OCI-LY1 (cell line): Measurements from ENCODE around the gene LZTFL1.

Source experiments
- H2AFZ ChIP-seq: fragments of 200-600 bp; sonication (generic), shearing (Covaris generic); 2 replicates; pipeline ENCODE4 v1.6.0; 2014; ENCODE audit warnings: antibody characterized with exemption, mild to moderate bottlenecking, low read length
- H3F3A ChIP-seq: fragments of 200-600 bp; sonication (generic), shearing (Covaris generic); 2 replicates; pipeline ENCODE4 v1.6.0; 2014; ENCODE audit warnings: mild to moderate bottlenecking, antibody characterized with exemption, low read length, moderate library complexity; ENCODE audit not compliant: insufficient read depth
- H3K27ac ChIP-seq: fragments of 200-600 bp; sonication (generic); 2 replicates; pipeline ENCODE4 v1.5.1; 2014; ENCODE audit warnings: low read length, mixed run types, mild to moderate bottlenecking, low read depth; ENCODE audit not compliant: poor library complexity, severe bottlenecking
- H3K27me3 ChIP-seq: fragments of 200-600 bp; sonication (generic); 2 replicates; pipeline ENCODE4 v1.6.0; 2014; ENCODE audit warnings: antibody characterized with exemption, mild to moderate bottlenecking, low read length, moderate library complexity; ENCODE audit not compliant: insufficient read depth
- H3K36me3 ChIP-seq: fragments of 200-600 bp; sonication (generic); 2 replicates; pipeline ENCODE4 v1.6.1; 2014; ENCODE audit warnings: mild to moderate bottlenecking, antibody characterized with exemption, low read length, moderate library complexity, mixed read lengths; ENCODE audit not compliant: insufficient read depth
- H3K4me1 ChIP-seq: fragments of 200-600 bp; sonication (generic); 2 replicates; pipeline ENCODE4 v1.5.1; 2014; ENCODE audit warnings: mild to moderate bottlenecking, low read length, moderate library complexity; ENCODE audit not compliant: insufficient read depth, severe bottlenecking
- H3K4me2 ChIP-seq: fragments of 200-600 bp; sonication (generic), shearing (Covaris generic); 2 replicates; pipeline ENCODE4 v1.6.1; 2014; ENCODE audit warnings: low read length
- H3K4me3 ChIP-seq: fragments of 200-600 bp; sonication (generic); 2 replicates; pipeline ENCODE4 v1.5.1; 2014; ENCODE audit warnings: low read length, low read depth, mild to moderate bottlenecking, mixed read lengths; ENCODE audit not compliant: poor library complexity, severe bottlenecking
- H3K79me2 ChIP-seq: fragments of 200-600 bp; shearing (Covaris generic); 2 replicates; pipeline ENCODE4 v1.6.1; 2016; ENCODE audit warnings: mixed run types, low read length, mixed read lengths; ENCODE audit not compliant: insufficient read depth
- H3K9ac ChIP-seq: fragments of 200-600 bp; sonication (generic), shearing (Covaris generic); 2 replicates; pipeline ENCODE4 v1.6.1; 2014; ENCODE audit warnings: mild to moderate bottlenecking, low read length, mixed read lengths
- H3K9me2 ChIP-seq: fragments of 200-600 bp; sonication (generic), shearing (Covaris generic); 2 replicates; pipeline ENCODE4 v1.6.1; 2014; ENCODE audit warnings: low read depth, mild to moderate bottlenecking, low read length, mixed read lengths
- H3K9me3 ChIP-seq: fragments of 200-600 bp; shearing (Covaris generic); 2 replicates; pipeline ENCODE4 v1.6.1; 2014; ENCODE audit warnings: low read length, mixed read lengths
- H4K20me1 ChIP-seq: fragments of 200-600 bp; sonication (generic), shearing (Covaris generic); 2 replicates; pipeline ENCODE4 v1.6.0; 2016; ENCODE audit warnings: mild to moderate bottlenecking, low read length; ENCODE audit not compliant: insufficient read depth
- CTCF ChIP-seq: fragments of 200-600 bp; sonication (generic), shearing (Covaris generic); IDR thresholded peaks from 2 replicates; pipeline ENCODE4 v1.5.1; 2017; ENCODE audit warnings: mild to moderate bottlenecking, antibody characterized with exemption, low read length, moderate library complexity, mixed read lengths
- EZH2 ChIP-seq: fragments of 200-600 bp; sonication (generic), shearing (Covaris generic); IDR thresholded peaks from 2 replicates; pipeline ENCODE4 v1.8.0; 2017; ENCODE audit warnings: borderline replicate concordance, mixed run types, mild to moderate bottlenecking, antibody characterized with exemption, low read length, moderate library complexity, mixed read lengths

LZTFL1 gene

GRCh38 chr3:45887759-45888511, 46.0 kb upstream of the LZTFL1 start:
- no peak overlapping the region for H2AFZ ChIP-seq
- H3K4me1 ChIP-seq = peaks cover 12% of the 10 kb centered on the region
- no peak overlapping the region for H3K4me2 ChIP-seq
- no peak overlapping the region for H3K27ac ChIP-seq
- TF ChIP-seq CTCF = no peak
- no peak for TF ChIP-seq EZH2
- H3K4me3 ChIP-seq = no peak overlapping the region
- no peaks in the 10 kb centered on the region for H3K9me3 ChIP-seq
- H3K9me2 ChIP-seq = no peaks in the 10 kb centered on the region
- no peak overlapping the region for H3K9ac ChIP-seq
- H3F3A ChIP-seq = no peaks in the 10 kb centered on the region
- no peaks in the 10 kb centered on the region for H4K20me1 ChIP-seq
- H3K27me3 ChIP-seq = peaks cover 8% of the 10 kb centered on the region; the same call in 1 of the 2 replicates
- no peaks in the 10 kb centered on the region; the same call in 1 of the 2 replicates for H3K36me3 ChIP-seq
- H3K79me2 ChIP-seq = no peaks in the 10 kb centered on the region

GRCh38 chr3:45887285-45887684, 45.4 kb upstream of the LZTFL1 start:
- H3K36me3 ChIP-seq = no peaks in the 10 kb centered on the region; the same call in 1 of the 2 replicates
- no peaks in the 10 kb centered on the region for H3K9me2 ChIP-seq
- H3K4me2 ChIP-seq = no peak overlapping the region
- TF ChIP-seq CTCF (no peak), EZH2 (no peak)
- H3K27me3 ChIP-seq = peaks cover 8% of the 10 kb centered on the region; the same call in 1 of the 2 replicates
- H3K4me1 ChIP-seq = peaks cover 12% of the 10 kb centered on the region
- no peaks in the 10 kb centered on the region for H4K20me1 ChIP-seq
- no peak overlapping the region for H3K9ac ChIP-seq
- no peaks in the 10 kb centered on the region for H3K79me2 ChIP-seq
- no peak overlapping the region for H2AFZ ChIP-seq
- H3K9me3 ChIP-seq = no peaks in the 10 kb centered on the region
- no peaks in the 10 kb centered on the region for H3F3A ChIP-seq
- no peak overlapping the region for H3K27ac ChIP-seq
- no peak overlapping the region for H3K4me3 ChIP-seq

GRCh38 chr3:45885979-45886705, 44.2 kb upstream of the LZTFL1 start, which contains the start of gene CCR9:
Gene CCR9, plus strand, starts transcription at chr3:45886543. Its CDS starts 8,391 bp downstream, at chr3:45894934.
- H3K4me1 ChIP-seq = peaks cover 12% of the 10 kb centered on the region
- H3K9me3 ChIP-seq = no peaks in the 10 kb centered on the region
- no peaks in the 10 kb centered on the region for H3F3A ChIP-seq
- H2AFZ ChIP-seq = no peak within 1 kb of the TSS
- H3K4me2 ChIP-seq = no peak within 1 kb of the TSS
- H3K4me3 ChIP-seq = no peak within 1 kb of the TSS
- TF ChIP-seq EZH2 (no peak), CTCF (no peak)
- H3K9ac ChIP-seq = no peak within 1 kb of the TSS
- no peaks in the 10 kb centered on the region for H3K36me3 ChIP-seq
- no peaks in the 10 kb centered on the region for H3K79me2 ChIP-seq
- H3K9me2 ChIP-seq = no peaks in the 10 kb centered on the region
- no peaks in the 10 kb centered on the region for H4K20me1 ChIP-seq
- H3K27ac ChIP-seq = no peak within 1 kb of the TSS
- H3K27me3 ChIP-seq = peaks cover 8% of the 10 kb centered on the region; the same call in 1 of the 2 replicates
